ENCODE data around the gene ZNF462.

DNA sequence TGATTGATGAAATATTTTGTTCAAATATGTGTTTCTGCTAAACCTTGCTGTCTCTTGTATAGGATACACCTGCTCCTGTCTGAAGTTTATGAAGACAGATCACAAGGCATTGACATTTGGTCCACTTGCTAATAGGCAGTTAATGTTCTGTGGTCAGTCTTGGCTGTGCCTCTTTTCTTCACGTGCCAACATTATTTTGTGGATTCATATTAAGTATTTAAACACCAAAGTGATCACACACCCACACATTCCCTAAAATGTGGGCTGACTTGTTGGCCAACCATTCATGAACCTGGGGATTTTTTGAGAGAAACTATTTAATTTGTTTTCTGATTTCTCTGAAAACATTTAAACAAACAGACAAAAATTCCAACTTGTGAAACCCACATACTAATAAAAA lies 33.7 kb downstream of the ZNF462 start:
- TF ChIP-seq, protein P1, sequence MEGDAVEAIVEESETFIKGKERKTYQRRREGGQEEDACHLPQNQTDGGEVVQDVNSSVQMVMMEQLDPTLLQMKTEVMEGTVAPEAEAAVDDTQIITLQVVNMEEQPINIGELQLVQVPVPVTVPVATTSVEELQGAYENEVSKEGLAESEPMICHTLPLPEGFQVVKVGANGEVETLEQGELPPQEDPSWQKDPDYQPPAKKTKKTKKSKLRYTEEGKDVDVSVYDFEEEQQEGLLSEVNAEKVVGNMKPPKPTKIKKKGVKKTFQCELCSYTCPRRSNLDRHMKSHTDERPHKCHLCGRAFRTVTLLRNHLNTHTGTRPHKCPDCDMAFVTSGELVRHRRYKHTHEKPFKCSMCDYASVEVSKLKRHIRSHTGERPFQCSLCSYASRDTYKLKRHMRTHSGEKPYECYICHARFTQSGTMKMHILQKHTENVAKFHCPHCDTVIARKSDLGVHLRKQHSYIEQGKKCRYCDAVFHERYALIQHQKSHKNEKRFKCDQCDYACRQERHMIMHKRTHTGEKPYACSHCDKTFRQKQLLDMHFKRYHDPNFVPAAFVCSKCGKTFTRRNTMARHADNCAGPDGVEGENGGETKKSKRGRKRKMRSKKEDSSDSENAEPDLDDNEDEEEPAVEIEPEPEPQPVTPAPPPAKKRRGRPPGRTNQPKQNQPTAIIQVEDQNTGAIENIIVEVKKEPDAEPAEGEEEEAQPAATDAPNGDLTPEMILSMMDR (IDR thresholded peaks at IDR 0.05) = no peak
- TF ChIP-seq POLR2A (IDR thresholded peaks at IDR 0.05) = no peak
